Measurements from ENCODE around the gene ANKRD13C. TPM values are rescaled to one million over a fixed set of nuclear protein-coding genes. Genes with fewer than 3 reads are reported as not detected.
"Not testable (repeated sequence)": the region's sequence is repeated elsewhere in the genome, so short reads cannot be mapped to it uniquely, and the experiment has no call there.

Gene ANKRD13C
- total and polyA plus RNA-seq, 12 donors = 8.0 to 30.8 (median 20.9) TPM

GRCh38 chr1:70348399-70349165 is 5.9 kb downstream of the ANKRD13C start:
- Histone ChIP-seq H3K27me3 (no peaks in the 10 kb centered on the region), H3K4me1 (replicated peaks in 1 of 2) (peaks cover 11 to 39% of the 10 kb centered on the region in 2 donors), H3K9me3 (replicated peaks in 1 of 3) (no peaks in the 10 kb centered on the region), H3K27ac (no peak overlapping the region), H3K4me3 (no peak overlapping the region), H3K36me3 (replicated peaks in 1 of 2) (no peaks in the 10 kb centered on the region)
- WGBS, 4 donors = 82 to 90% (median 90%) methylated on average over 11 of the region's 11 CpGs
- intact Hi-C loops (cut with DNase I) = no loop called here
- DNase-seq = no peak
- no peak for TF ChIP-seq POLR2A (IDR thresholded peaks at IDR 0.05)
- no peak for TF ChIP-seq CTCF (IDR thresholded peaks at IDR 0.05)

- H3K27ac ChIP-seq; H3K27me3 ChIP-seq; DNase-seq; intact Hi-C loops (cut with DNase I); H3K4me1 ChIP-seq (replicated peaks in 1 of 2); H3K4me3 ChIP-seq; H3K36me3 ChIP-seq (replicated peaks in 1 of 2); H3K9me3 ChIP-seq (replicated peaks in 1 of 3): not testable (repeated sequence)
- WGBS, 4 donors = 94 to 98% (median 95%) methylated on average over 3 of the region's 3 CpGs
These were observed 14.9 kb downstream of the ANKRD13C start for GRCh38 chr1:70339644-70340043.

GRCh38 chr1:70336050-70336449 is 18.5 kb downstream of the ANKRD13C start:
- no peak for DNase-seq
- no peaks in the 10 kb centered on the region for H3K36me3 ChIP-seq (replicated peaks in 1 of 2)
- intact Hi-C loops (cut with DNase I) = no loop called here
- no peak overlapping the region for H3K27ac ChIP-seq
- no peaks in the 10 kb centered on the region for H3K27me3 ChIP-seq
- no peak overlapping the region for H3K4me3 ChIP-seq
- TF ChIP-seq POLR2A (IDR thresholded peaks at IDR 0.05) = no peak
- no peak for TF ChIP-seq CTCF (IDR thresholded peaks at IDR 0.05)
- peaks cover 0 to 3% of the 10 kb centered on the region in 2 donors for H3K4me1 ChIP-seq (replicated peaks in 1 of 2)
- H3K9me3 ChIP-seq (replicated peaks in 1 of 3) = no peaks in the 10 kb centered on the region

- Histone ChIP-seq H3K36me3 (replicated peaks in 1 of 2) (no peaks in the 10 kb centered on the region), H3K4me3 (no peak overlapping the region), H3K27me3 (no peaks in the 10 kb centered on the region), H3K4me1 (replicated peaks in 1 of 2) (peaks cover 0 to 3% of the 10 kb centered on the region in 2 donors), H3K9me3 (replicated peaks in 1 of 3) (no peaks in the 10 kb centered on the region), H3K27ac (no peak overlapping the region)
- WGBS, 4 donors = 92 to 99% (median 97%) methylated on average over 9 of the region's 9 CpGs
- intact Hi-C loops (cut with DNase I) = no loop called here
- DNase-seq = no peak
- TF ChIP-seq POLR2A (IDR thresholded peaks at IDR 0.05) = no peak
- TF ChIP-seq CTCF (IDR thresholded peaks at IDR 0.05) = no peak
These were observed 20.1 kb downstream of the ANKRD13C start for GRCh38 chr1:70334436-70334835.

GRCh38 chr1:70333245-70333644 is 21.3 kb downstream of the ANKRD13C start:
- TF ChIP-seq POLR2A (IDR thresholded peaks at IDR 0.05) = no peak
- no peak for TF ChIP-seq CTCF (IDR thresholded peaks at IDR 0.05)
- WGBS, 4 donors = 94 to 100% (median 96%) methylated on average over 2 of the region's 2 CpGs

More at GRCh38 chr1:70333245-70333644, 21.3 kb downstream of the ANKRD13C start:
- intact Hi-C loops (cut with DNase I) = no loop called here
- H3K9me3 ChIP-seq (replicated peaks in 1 of 3) = no peaks in the 10 kb centered on the region
- H3K4me3 ChIP-seq = no peak overlapping the region
- no peak for DNase-seq
- no peaks in the 10 kb centered on the region for H3K27me3 ChIP-seq
- no peak overlapping the region for H3K27ac ChIP-seq
- H3K4me1 ChIP-seq (replicated peaks in 1 of 2) = peaks cover 0 to 3% of the 10 kb centered on the region in 2 donors
- no peaks in the 10 kb centered on the region for H3K36me3 ChIP-seq (replicated peaks in 1 of 2)
